ENCODE measurements around the gene NACC2. TPM values are rescaled to one million over a fixed set of nuclear protein-coding genes. Genes with fewer than 3 reads are reported as not detected.

NACC2 gene
- total RNA-seq, 4 donors from 2014 or later = 93.8 to 192 (median 142) TPM

DNA sequence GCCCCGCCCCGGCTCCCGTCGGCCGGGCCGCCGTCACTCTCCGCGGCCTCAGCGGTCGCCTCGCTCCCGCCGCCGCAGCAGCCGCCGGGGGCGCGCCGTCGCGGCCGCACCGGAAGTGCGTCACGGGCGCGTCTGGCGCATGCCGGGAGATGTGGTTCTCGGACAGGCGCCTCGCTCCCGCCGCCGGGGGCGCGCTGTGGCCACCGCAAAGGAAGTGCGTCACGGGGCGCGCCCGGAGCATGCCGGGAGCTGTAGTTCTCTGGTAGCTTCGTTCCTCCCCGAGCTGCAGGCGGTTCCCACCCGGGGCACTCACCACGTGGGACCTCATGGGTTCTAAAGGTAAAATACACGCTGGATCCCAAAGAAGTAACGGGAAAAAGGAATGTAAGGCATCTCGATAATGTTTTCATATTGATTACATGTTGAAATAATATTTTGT lies 133.8 kb downstream of the NACC2 start, which contains the start of gene UBAC1:
Gene UBAC1 (minus strand): TSS at position 97 of the 439 bp plus-strand sequence. CDS start 211 bp downstream, outside the sequence.
- WGBS = under 1% methylated on average over 8 of the region's 53 CpGs
- peak; percentile 99 for DNase-seq (ENCODE audit: extremely low spot score)
- H3K27ac ChIP-seq (replicated peaks in 1 of 4) = peak within 1 kb of the TSS; percentile 93 to 95 (median 95)
- no peaks in the 10 kb centered on the region for H3K9me3 ChIP-seq
- H3K4me1 ChIP-seq = peaks cover 27 to 48% (median 36%) of the 10 kb centered on the region in 4 donors
- peak within 1 kb of the TSS; percentile 86 to 99 (median 96) for H3K4me3 ChIP-seq
- H3K36me3 ChIP-seq = no peaks in the 10 kb centered on the region
- no peak for TF ChIP-seq EP300 (IDR thresholded peaks at IDR 0.05)
- TF ChIP-seq POLR2A (IDR thresholded peaks at IDR 0.05; ENCODE audit: low read depth) = no peak
- TF ChIP-seq POLR2AphosphoS5 (IDR thresholded peaks at IDR 0.05) = peak in 1 of 2 donors; percentile 85
- TF ChIP-seq, protein P1, sequence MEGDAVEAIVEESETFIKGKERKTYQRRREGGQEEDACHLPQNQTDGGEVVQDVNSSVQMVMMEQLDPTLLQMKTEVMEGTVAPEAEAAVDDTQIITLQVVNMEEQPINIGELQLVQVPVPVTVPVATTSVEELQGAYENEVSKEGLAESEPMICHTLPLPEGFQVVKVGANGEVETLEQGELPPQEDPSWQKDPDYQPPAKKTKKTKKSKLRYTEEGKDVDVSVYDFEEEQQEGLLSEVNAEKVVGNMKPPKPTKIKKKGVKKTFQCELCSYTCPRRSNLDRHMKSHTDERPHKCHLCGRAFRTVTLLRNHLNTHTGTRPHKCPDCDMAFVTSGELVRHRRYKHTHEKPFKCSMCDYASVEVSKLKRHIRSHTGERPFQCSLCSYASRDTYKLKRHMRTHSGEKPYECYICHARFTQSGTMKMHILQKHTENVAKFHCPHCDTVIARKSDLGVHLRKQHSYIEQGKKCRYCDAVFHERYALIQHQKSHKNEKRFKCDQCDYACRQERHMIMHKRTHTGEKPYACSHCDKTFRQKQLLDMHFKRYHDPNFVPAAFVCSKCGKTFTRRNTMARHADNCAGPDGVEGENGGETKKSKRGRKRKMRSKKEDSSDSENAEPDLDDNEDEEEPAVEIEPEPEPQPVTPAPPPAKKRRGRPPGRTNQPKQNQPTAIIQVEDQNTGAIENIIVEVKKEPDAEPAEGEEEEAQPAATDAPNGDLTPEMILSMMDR (IDR thresholded peaks at IDR 0.05) = peak in 2 of 3 experiments; percentile 44 to 57
- H3K27me3 ChIP-seq = no peaks in the 10 kb centered on the region
- intact Hi-C loops (cut with DNase I) = loop anchor here (2.0 kb wide), 1 partner anchor 54 kb away; the partner anchor contains the start of gene CAMSAP1

DNA sequence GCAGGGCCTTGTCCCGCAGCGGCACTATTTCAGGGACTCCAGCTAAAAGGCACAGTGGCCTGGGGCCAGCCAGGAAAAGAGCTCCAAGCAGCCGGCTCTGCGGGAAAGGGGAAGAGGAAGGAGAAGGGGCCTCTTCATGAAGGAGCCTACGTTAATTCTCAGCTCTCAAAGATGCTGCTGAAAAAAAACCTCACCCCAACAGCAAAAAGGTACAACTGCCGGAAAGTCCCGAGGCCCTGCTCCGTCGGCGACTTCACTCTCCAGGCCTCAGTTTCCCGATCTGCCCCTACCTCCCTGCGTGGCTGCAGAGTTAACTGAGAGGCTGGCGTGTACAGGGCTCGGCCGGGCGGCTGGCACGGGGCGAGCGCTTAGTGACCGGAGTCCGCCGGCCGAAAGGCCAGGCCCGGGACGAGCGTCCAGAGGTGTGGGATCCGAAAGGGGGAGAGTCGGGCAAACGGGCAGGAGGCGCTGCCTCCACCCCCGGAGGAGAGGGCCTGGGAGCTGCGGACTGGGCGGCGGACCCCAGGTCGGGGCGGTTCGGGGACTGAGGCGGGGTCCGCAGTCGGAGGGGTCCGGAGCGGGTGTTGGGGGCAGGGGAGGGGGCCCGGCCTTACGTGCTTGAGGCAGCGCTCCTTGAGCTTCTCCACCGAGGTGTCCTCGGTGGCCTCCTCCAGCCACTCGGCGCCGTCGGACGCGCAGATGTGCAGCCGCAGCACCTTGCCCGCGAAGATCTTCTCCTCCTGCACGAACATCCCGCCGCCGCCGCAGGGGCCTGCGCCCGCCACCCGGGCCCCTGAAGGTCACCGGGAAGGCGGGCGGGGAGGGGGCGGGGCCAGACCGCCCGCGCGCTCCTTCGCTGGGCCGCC lies 134.4 kb downstream of the NACC2 start:
- Histone ChIP-seq H3K4me1 (peaks cover 27 to 52% (median 38%) of the 10 kb centered on the region in 4 donors), H3K9me3 (no peaks in the 10 kb centered on the region), H3K27ac (replicated peaks in 1 of 4) (peak overlapping the region; percentile 93 to 95 (median 95)), H3K27me3 (no peaks in the 10 kb centered on the region), H3K4me3 (peak overlapping the region; percentile 86 to 99 (median 96)), H3K36me3 (no peaks in the 10 kb centered on the region)
- WGBS = 4% methylated on average over 28 of the region's 74 CpGs
- no peak for TF ChIP-seq EP300 (IDR thresholded peaks at IDR 0.05)
- TF ChIP-seq POLR2A (IDR thresholded peaks at IDR 0.05; ENCODE audit: low read depth) = peak; percentile 24
- TF ChIP-seq POLR2AphosphoS5 (IDR thresholded peaks at IDR 0.05) = peak in 1 of 2 donors; percentile 54
- TF ChIP-seq, protein P1 (IDR thresholded peaks at IDR 0.05) = no peak
- intact Hi-C loops (cut with DNase I) = loop anchor here (2.0 kb wide), 1 partner anchor 54 kb away; the partner anchor contains the start of gene CAMSAP1
- DNase-seq (ENCODE audit: extremely low spot score) = no peak

DNA sequence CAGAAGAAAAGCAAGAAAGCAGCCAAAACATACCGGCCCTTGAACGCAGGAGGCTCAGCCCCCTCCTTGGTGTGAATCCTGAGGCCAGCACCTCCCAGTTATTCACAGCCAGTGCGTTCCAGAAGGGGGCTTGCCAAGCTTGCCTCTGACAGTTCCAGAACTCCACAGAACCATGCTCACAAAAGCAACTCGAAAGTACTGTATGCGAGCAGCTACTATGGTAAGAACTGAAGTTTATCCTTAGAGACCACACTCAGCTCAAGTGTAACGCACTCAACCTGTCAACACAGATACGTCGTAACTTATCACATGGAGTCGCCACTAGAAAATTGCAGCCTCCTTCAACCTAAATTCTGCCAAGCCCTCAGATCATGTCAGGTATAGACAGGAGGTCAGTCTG lies 135.3 kb downstream of the NACC2 start:
- WGBS = 45% methylated on average over 9 of the region's 9 CpGs
- H3K4me3 ChIP-seq = peak overlapping the region; percentile 86 to 99 (median 96)
- H3K27ac ChIP-seq (replicated peaks in 1 of 4) = peak overlapping the region; percentile 93 to 95 (median 95)
- no peak for DNase-seq (ENCODE audit: extremely low spot score)
- peaks cover 0 to 8% (median under 1%) of the 10 kb centered on the region in 4 donors for H3K36me3 ChIP-seq
- no peaks in the 10 kb centered on the region for H3K27me3 ChIP-seq
- intact Hi-C loops (cut with DNase I) = loop anchor here (2.0 to 10.0 kb wide), 2 partner anchors 53 to 95 kb away; partner anchors contain the start of gene CAMSAP1
- H3K4me1 ChIP-seq = peaks cover 27 to 52% (median 38%) of the 10 kb centered on the region in 4 donors
- H3K9me3 ChIP-seq = no peaks in the 10 kb centered on the region
- TF ChIP-seq POLR2A (IDR thresholded peaks at IDR 0.05; ENCODE audit: low read depth) (no peak), EP300 (IDR thresholded peaks at IDR 0.05) (no peak), POLR2AphosphoS5 (IDR thresholded peaks at IDR 0.05) (no peak)
- TF ChIP-seq, protein P1 (IDR thresholded peaks at IDR 0.05) = no peak

DNA sequence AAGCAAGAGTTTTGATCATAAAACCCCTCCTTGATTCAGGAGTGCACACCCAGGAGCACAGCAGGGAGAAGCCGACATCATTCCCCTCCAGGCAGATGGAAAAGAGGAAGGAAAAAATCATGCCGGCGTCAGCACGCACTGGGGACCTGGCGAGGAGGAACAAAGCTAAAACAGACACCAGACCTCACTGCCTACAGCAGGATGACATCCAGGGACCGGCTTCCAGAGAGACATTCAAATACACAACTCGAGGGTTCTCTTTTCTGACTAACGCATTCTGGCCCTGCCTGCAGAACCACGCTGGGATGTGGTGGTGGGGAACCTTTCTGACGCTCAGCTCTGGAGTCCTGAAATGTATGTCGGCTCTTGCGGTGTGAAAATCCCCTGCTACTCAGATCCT lies 136.6 kb downstream of the NACC2 start:
- DNase-seq (ENCODE audit: extremely low spot score) = no peak
- no peaks in the 10 kb centered on the region for H3K27me3 ChIP-seq
- H3K27ac ChIP-seq (replicated peaks in 1 of 4) = no peak overlapping the region
- peaks cover 27 to 52% (median 38%) of the 10 kb centered on the region in 4 donors for H3K4me1 ChIP-seq
- WGBS = 71% methylated on average over 12 of the region's 12 CpGs
- H3K4me3 ChIP-seq = no peak overlapping the region
- H3K36me3 ChIP-seq = peaks cover 4 to 21% (median 14%) of the 10 kb centered on the region in 4 donors
- no peak for TF ChIP-seq EP300 (IDR thresholded peaks at IDR 0.05)
- TF ChIP-seq POLR2A (IDR thresholded peaks at IDR 0.05; ENCODE audit: low read depth) = no peak
- TF ChIP-seq POLR2AphosphoS5 (IDR thresholded peaks at IDR 0.05) = peak in 1 of 2 donors; percentile 6
- TF ChIP-seq, protein P1 (IDR thresholded peaks at IDR 0.05) = no peak
- no peaks in the 10 kb centered on the region for H3K9me3 ChIP-seq
- intact Hi-C loops (cut with DNase I) = loop anchor here (10.0 kb wide), 1 partner anchor 94 kb away; no protein-coding TSS in a partner anchor

Data from esophagus muscularis mucosa (tissue), 4 donors.